Gastrocnemius medialis (tissue), 4 donors: ENCODE results near the gene MCF2L2.
A peak's percentile ranks its signal among the peaks of the same experiment; 100 is the strongest.

ENCODE experiments used
- CTCF ChIP-seq, 5 experiments: fragments of 450-650 bp in 3 of 5; fragments of 200-600 bp in 2 of 5; sonication (generic) in 2 of 5; IDR thresholded peaks in 4 of 5; conservative IDR thresholded peaks in 1 of 5; 1 replicate in 4 of 5; 2 replicates in 1 of 5; pipeline ENCODE4 v1.5.1; 2016 to 2019; ENCODE audit warnings: antibody characterized with exemption in 5 of 5, mild to moderate bottlenecking in 3 of 5, moderate library complexity in 3 of 5
- POLR2A ChIP-seq, 2 donors: fragments of 450-650 bp; IDR thresholded peaks; one replicate each; pipeline ENCODE4 v1.6.1; 2017; ENCODE audit warnings: antibody characterized with exemption in 2 of 2, mild to moderate bottlenecking in 2 of 2, moderate library complexity in 2 of 2

GRCh38 chr3:183298701-183299153 is 129.7 kb downstream of the MCF2L2 start:
- no peak for TF ChIP-seq CTCF (IDR thresholded peaks at IDR 0.05 in 4 of 5, conservative IDR thresholded peaks at IDR 0.05 in 1 of 5)
- peak; percentile 23 to 52 for TF ChIP-seq POLR2A (IDR thresholded peaks at IDR 0.05)
